ENCODE results near the gene TMEM92.

Gene TMEM92

GRCh38 chr17:50263331-50264262, 10.7 kb upstream of the TMEM92 start:
- H3K4me1 ChIP-seq (ENCODE audit: control insufficient read depth, insufficient read depth, low read length) = peaks cover 44% of the 10 kb centered on the region

GRCh38 chr17:50264263-50265113, 9.8 kb upstream of the TMEM92 start:
- Histone ChIP-seq H3K27ac (ENCODE audit: low read depth, low read length) (no peak overlapping the region), H3K27me3 (ENCODE audit: control insufficient read depth, insufficient read depth, low read length) (peaks cover 4% of the 10 kb centered on the region; the same call in 1 of the 2 replicates), H3K9ac (ENCODE audit: low read length) (no peak overlapping the region), H3K4me1 (ENCODE audit: control insufficient read depth, insufficient read depth, low read length) (peaks cover 43% of the 10 kb centered on the region), H3K9me3 (ENCODE audit: control insufficient read depth, insufficient read depth, low read depth, low read length) (no peaks in the 10 kb centered on the region), H3K36me3 (ENCODE audit: control insufficient read depth, insufficient read depth, low read length) (no peaks in the 10 kb centered on the region), H3K4me3 (ENCODE audit: low read depth, low read length) (peak overlapping the region; percentile 42)

More at GRCh38 chr17:50263331-50264262, 10.7 kb upstream of the TMEM92 start:
- Histone ChIP-seq H3K36me3 (ENCODE audit: control insufficient read depth, insufficient read depth, low read length) (no peaks in the 10 kb centered on the region), H3K9ac (ENCODE audit: low read length) (no peak overlapping the region), H3K27me3 (ENCODE audit: control insufficient read depth, insufficient read depth, low read length) (peaks cover 4% of the 10 kb centered on the region; the same call in 1 of the 2 replicates), H3K9me3 (ENCODE audit: control insufficient read depth, insufficient read depth, low read depth, low read length) (no peaks in the 10 kb centered on the region), H3K27ac (ENCODE audit: low read depth, low read length) (no peak overlapping the region), H3K4me3 (ENCODE audit: low read depth, low read length) (peak overlapping the region; percentile 42)

GRCh38 chr17:50265212-50265611, 9.1 kb upstream of the TMEM92 start:
- Histone ChIP-seq H3K27me3 (ENCODE audit: control insufficient read depth, insufficient read depth, low read length) (peaks cover 4% of the 10 kb centered on the region; the same call in 1 of the 2 replicates), H3K9me3 (ENCODE audit: control insufficient read depth, insufficient read depth, low read depth, low read length) (no peaks in the 10 kb centered on the region)

GRCh38 chr17:50265690-50266315, 8.5 kb upstream of the TMEM92 start:
- H3K9ac ChIP-seq (ENCODE audit: low read length) = no peak overlapping the region
- H3K36me3 ChIP-seq (ENCODE audit: control insufficient read depth, insufficient read depth, low read length) = no peaks in the 10 kb centered on the region
- peaks cover 4% of the 10 kb centered on the region; the same call in 1 of the 2 replicates for H3K27me3 ChIP-seq (ENCODE audit: control insufficient read depth, insufficient read depth, low read length)
- no peaks in the 10 kb centered on the region for H3K9me3 ChIP-seq (ENCODE audit: control insufficient read depth, insufficient read depth, low read depth, low read length)
- no peak overlapping the region for H3K27ac ChIP-seq (ENCODE audit: low read depth, low read length)
- H3K4me1 ChIP-seq (ENCODE audit: control insufficient read depth, insufficient read depth, low read length) = peaks cover 44% of the 10 kb centered on the region
- H3K4me3 ChIP-seq (ENCODE audit: low read depth, low read length) = no peak overlapping the region

More at GRCh38 chr17:50265212-50265611, 9.1 kb upstream of the TMEM92 start:
- H3K27ac ChIP-seq (ENCODE audit: low read depth, low read length) = no peak overlapping the region
- H3K4me3 ChIP-seq (ENCODE audit: low read depth, low read length) = no peak overlapping the region
- H3K4me1 ChIP-seq (ENCODE audit: control insufficient read depth, insufficient read depth, low read length) = peaks cover 38% of the 10 kb centered on the region
- H3K36me3 ChIP-seq (ENCODE audit: control insufficient read depth, insufficient read depth, low read length) = no peaks in the 10 kb centered on the region
- no peak overlapping the region for H3K9ac ChIP-seq (ENCODE audit: low read length)

GRCh38 chr17:50266384-50267073, 7.7 kb upstream of the TMEM92 start:
- Histone ChIP-seq H3K27ac (ENCODE audit: low read depth, low read length) (no peak overlapping the region), H3K4me1 (ENCODE audit: control insufficient read depth, insufficient read depth, low read length) (peaks cover 47% of the 10 kb centered on the region), H3K36me3 (ENCODE audit: control insufficient read depth, insufficient read depth, low read length) (no peaks in the 10 kb centered on the region), H3K9me3 (ENCODE audit: control insufficient read depth, insufficient read depth, low read depth, low read length) (no peaks in the 10 kb centered on the region), H3K27me3 (ENCODE audit: control insufficient read depth, insufficient read depth, low read length) (peaks cover 4% of the 10 kb centered on the region; the same call in 1 of the 2 replicates), H3K4me3 (ENCODE audit: low read depth, low read length) (no peak overlapping the region), H3K9ac (ENCODE audit: low read length) (peak overlapping the region; percentile 25)

GRCh38 chr17:50267074-50267841, 7.0 kb upstream of the TMEM92 start:
- Histone ChIP-seq H3K4me3 (ENCODE audit: low read depth, low read length) (no peak overlapping the region), H3K27me3 (ENCODE audit: control insufficient read depth, insufficient read depth, low read length) (peaks cover 4% of the 10 kb centered on the region; the same call in 1 of the 2 replicates), H3K9me3 (ENCODE audit: control insufficient read depth, insufficient read depth, low read depth, low read length) (no peaks in the 10 kb centered on the region), H3K27ac (ENCODE audit: low read depth, low read length) (no peak overlapping the region), H3K4me1 (ENCODE audit: control insufficient read depth, insufficient read depth, low read length) (peaks cover 47% of the 10 kb centered on the region), H3K9ac (ENCODE audit: low read length) (no peak overlapping the region), H3K36me3 (ENCODE audit: control insufficient read depth, insufficient read depth, low read length) (no peaks in the 10 kb centered on the region)

GRCh38 chr17:50268026-50268425, 6.2 kb upstream of the TMEM92 start:
- H3K27ac ChIP-seq (ENCODE audit: low read depth, low read length) = no peak overlapping the region
- H3K36me3 ChIP-seq (ENCODE audit: control insufficient read depth, insufficient read depth, low read length) = no peaks in the 10 kb centered on the region
- peaks cover 4% of the 10 kb centered on the region; the same call in 1 of the 2 replicates for H3K27me3 ChIP-seq (ENCODE audit: control insufficient read depth, insufficient read depth, low read length)
- H3K4me3 ChIP-seq (ENCODE audit: low read depth, low read length) = no peak overlapping the region
- H3K9me3 ChIP-seq (ENCODE audit: control insufficient read depth, insufficient read depth, low read depth, low read length) = no peaks in the 10 kb centered on the region
- H3K9ac ChIP-seq (ENCODE audit: low read length) = no peak overlapping the region
- H3K4me1 ChIP-seq (ENCODE audit: control insufficient read depth, insufficient read depth, low read length) = peaks cover 55% of the 10 kb centered on the region

GRCh38 chr17:50268743-50269275, 5.5 kb upstream of the TMEM92 start:
- H3K4me1 ChIP-seq (ENCODE audit: control insufficient read depth, insufficient read depth, low read length) = peaks cover 53% of the 10 kb centered on the region
- peaks cover 4% of the 10 kb centered on the region; the same call in 1 of the 2 replicates for H3K27me3 ChIP-seq (ENCODE audit: control insufficient read depth, insufficient read depth, low read length)
- H3K36me3 ChIP-seq (ENCODE audit: control insufficient read depth, insufficient read depth, low read length) = no peaks in the 10 kb centered on the region
- no peak overlapping the region for H3K27ac ChIP-seq (ENCODE audit: low read depth, low read length)
- no peak overlapping the region for H3K9ac ChIP-seq (ENCODE audit: low read length)
- H3K4me3 ChIP-seq (ENCODE audit: low read depth, low read length) = no peak overlapping the region
- H3K9me3 ChIP-seq (ENCODE audit: control insufficient read depth, insufficient read depth, low read depth, low read length) = no peaks in the 10 kb centered on the region

- Histone ChIP-seq H3K4me1 (ENCODE audit: control insufficient read depth, insufficient read depth, low read length) (peaks cover 49% of the 10 kb centered on the region), H3K36me3 (ENCODE audit: control insufficient read depth, insufficient read depth, low read length) (no peaks in the 10 kb centered on the region), H3K4me3 (ENCODE audit: low read depth, low read length) (no peak overlapping the region), H3K9ac (ENCODE audit: low read length) (no peak overlapping the region), H3K9me3 (ENCODE audit: control insufficient read depth, insufficient read depth, low read depth, low read length) (no peaks in the 10 kb centered on the region), H3K27me3 (ENCODE audit: control insufficient read depth, insufficient read depth, low read length) (peaks cover 2% of the 10 kb centered on the region; the same call in 1 of the 2 replicates), H3K27ac (ENCODE audit: low read depth, low read length) (no peak overlapping the region)
These were observed 4.5 kb upstream of the TMEM92 start for GRCh38 chr17:50269477-50270434.

Measured in HUES6 (cell line).